ENCODE data around the gene PUS7.
"Not testable (repeated sequence)": the region's sequence is repeated elsewhere in the genome, so short reads cannot be mapped to it uniquely, and the experiment has no call there.

PUS7 gene

DNA sequence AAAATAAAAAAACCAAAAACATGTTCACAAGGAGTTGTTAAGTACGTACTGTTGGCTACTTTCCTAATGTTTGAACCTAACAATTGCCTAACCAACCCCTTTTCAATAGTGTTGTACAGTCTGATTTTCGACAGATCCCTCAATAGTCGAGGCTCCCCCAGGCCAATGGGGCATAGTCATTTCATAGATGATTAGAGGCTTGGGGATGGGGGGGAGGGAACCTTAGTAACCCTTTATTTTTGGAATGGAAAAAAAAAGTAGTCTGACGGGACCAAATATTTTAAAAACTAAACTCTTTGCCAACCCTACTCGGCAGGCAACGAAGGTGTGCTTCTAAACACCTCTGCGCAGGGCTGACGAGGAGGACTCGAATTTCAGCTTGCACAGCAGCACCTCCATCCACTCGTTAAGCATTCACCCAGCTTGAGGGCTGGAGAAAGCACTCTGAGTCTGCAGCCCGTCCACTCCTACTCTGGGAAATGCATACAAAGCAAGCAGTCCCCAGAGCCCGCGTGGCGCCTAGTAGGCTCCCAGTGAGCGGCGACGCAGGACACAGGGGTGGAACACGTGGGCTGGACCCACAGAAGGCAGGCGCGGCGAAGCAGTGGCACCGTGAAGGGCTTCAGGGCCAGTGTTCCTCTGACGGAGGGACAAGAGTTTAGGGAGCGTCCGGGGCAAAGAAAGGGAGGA lies 899 bp downstream of the PUS7 start:
- DNase-seq (ENCODE audit: low spot score): peak; percentile 66
- TF ChIP-seq, protein P1, sequence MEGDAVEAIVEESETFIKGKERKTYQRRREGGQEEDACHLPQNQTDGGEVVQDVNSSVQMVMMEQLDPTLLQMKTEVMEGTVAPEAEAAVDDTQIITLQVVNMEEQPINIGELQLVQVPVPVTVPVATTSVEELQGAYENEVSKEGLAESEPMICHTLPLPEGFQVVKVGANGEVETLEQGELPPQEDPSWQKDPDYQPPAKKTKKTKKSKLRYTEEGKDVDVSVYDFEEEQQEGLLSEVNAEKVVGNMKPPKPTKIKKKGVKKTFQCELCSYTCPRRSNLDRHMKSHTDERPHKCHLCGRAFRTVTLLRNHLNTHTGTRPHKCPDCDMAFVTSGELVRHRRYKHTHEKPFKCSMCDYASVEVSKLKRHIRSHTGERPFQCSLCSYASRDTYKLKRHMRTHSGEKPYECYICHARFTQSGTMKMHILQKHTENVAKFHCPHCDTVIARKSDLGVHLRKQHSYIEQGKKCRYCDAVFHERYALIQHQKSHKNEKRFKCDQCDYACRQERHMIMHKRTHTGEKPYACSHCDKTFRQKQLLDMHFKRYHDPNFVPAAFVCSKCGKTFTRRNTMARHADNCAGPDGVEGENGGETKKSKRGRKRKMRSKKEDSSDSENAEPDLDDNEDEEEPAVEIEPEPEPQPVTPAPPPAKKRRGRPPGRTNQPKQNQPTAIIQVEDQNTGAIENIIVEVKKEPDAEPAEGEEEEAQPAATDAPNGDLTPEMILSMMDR (IDR thresholded peaks at IDR 0.05; ENCODE audit: extremely low read depth, insufficient read depth, missing control alignments): no peak
- in situ Hi-C loops (cut with MboI; ENCODE audit: low pct_unique_long_range_greater_than_20kb, low sequenced_read_pairs, unreplicated experiment): no loop called here

DNA sequence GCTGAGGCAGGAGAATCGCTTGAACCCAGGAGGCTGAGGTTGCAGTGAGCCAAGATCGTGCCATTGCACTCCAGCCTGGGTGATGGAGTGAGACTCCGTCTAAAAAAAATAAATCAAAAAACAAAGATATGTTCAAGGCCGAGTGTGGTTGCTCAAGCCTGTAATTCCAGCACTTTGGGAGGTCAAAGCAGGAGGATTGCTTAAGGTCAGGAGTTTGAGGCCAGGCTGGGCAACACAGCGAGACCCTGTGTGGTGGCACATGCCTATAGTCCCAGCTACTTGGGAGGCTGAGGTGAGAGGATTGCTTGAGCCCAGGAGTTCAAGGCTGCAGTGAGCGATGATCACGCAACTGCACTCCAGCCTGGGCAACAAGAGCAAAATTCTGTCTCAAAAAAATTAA lies 1.5 kb downstream of the PUS7 start:
- in situ Hi-C loops (cut with MboI; ENCODE audit: low pct_unique_long_range_greater_than_20kb, low sequenced_read_pairs, unreplicated experiment); DNase-seq (ENCODE audit: low spot score): not testable (repeated sequence)

DNA sequence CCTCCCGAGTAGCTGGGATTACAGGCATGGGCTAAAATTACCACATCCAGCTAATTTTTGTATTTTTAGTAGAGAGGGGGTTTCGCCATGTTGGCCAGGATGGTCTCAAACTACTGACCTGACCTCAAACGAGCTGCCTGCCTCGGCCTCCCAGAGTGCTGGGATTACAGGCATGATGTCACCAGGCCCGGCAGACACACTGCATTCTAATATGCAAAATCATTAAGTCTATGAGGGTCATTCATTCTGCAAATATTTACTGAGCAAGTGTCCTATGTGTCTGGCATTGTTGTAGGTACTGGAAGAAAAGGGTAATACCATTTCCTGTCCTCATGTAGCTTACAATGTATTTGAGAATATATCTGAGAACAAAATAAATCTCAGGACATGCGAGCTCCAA lies 2.7 kb downstream of the PUS7 start:
- TF ChIP-seq, protein P1 (IDR thresholded peaks at IDR 0.05; ENCODE audit: extremely low read depth, insufficient read depth, missing control alignments): no peak
- in situ Hi-C loops (cut with MboI; ENCODE audit: low pct_unique_long_range_greater_than_20kb, low sequenced_read_pairs, unreplicated experiment): no loop called here
- DNase-seq (ENCODE audit: low spot score): no peak

DNA sequence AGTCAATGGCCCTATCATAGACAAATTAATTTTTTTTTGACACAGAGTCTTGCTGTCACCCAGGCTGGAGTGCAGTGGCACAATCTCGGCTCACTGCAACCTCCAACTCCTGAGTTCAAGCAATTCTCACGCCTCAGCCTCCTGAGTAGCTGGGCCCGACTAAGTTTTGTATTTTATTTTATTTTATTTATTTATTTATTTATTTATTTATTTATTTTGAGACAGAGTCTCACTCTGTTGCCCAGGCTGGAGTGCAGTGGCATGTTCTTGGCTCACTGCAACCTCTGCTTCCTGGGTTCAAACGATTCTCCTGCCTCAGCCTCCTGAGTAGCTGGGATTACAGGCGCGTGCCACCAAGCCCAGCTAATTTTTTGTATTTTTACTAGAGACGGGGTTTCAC lies 6.5 kb downstream of the PUS7 start:
- DNase-seq (ENCODE audit: low spot score); in situ Hi-C loops (cut with MboI; ENCODE audit: low pct_unique_long_range_greater_than_20kb, low sequenced_read_pairs, unreplicated experiment): not testable (repeated sequence)

DNA sequence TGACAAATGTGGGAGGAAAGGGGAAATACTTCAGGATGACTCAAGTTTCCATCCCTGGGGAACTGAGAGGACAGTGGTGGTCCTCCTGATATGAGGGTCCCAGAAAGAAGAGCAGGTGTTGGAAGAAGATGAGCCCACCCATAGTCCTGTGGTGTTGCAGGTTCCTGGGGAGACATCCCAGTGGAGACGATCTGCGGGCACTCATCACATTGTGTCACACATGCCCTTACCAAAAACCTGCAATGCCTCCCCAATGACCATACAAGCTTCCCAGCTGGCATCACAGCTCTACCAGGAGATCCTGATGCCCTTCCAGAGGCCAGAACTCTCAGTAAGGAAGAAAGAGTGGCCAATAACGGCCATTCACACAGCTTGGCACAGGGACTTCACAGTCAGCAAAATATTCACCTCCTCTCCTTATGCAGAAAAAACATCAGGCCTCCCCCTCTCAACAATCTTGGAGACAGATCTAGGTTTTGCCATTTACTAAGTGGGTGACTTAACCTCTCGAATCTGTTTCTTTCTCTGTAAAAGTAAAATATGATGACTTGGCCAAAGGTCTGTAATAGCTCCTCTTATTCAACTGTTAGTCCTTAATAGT lies 9.0 kb downstream of the PUS7 start:
- TF ChIP-seq, protein P1 (IDR thresholded peaks at IDR 0.05; ENCODE audit: extremely low read depth, insufficient read depth, missing control alignments): no peak
- in situ Hi-C loops (cut with MboI; ENCODE audit: low pct_unique_long_range_greater_than_20kb, low sequenced_read_pairs, unreplicated experiment): no loop called here
- DNase-seq (ENCODE audit: low spot score): no peak

DNA sequence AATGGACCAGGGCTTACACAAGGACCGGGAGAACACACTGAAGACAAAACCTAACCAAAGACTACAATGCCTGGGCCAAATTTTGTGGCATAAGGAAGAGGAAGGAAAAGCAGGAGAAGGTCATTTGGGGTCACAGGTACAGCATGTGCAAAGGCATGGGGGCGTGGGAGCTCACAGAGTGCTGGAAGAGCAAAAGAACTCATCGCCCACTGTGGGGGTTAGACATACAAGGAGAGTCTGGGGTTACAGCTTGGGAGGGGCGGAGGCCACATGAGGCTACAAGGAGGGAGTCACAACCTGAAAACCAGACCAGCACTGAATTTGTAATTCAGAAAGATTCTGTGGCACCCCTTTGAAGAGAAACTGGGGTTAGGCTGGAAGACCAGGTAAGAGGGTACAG lies 9.7 kb downstream of the PUS7 start:
- in situ Hi-C loops (cut with MboI; ENCODE audit: low pct_unique_long_range_greater_than_20kb, low sequenced_read_pairs, unreplicated experiment): no loop called here
- TF ChIP-seq, protein P1 (IDR thresholded peaks at IDR 0.05; ENCODE audit: extremely low read depth, insufficient read depth, missing control alignments): no peak
- no peak for DNase-seq (ENCODE audit: low spot score)

DNA sequence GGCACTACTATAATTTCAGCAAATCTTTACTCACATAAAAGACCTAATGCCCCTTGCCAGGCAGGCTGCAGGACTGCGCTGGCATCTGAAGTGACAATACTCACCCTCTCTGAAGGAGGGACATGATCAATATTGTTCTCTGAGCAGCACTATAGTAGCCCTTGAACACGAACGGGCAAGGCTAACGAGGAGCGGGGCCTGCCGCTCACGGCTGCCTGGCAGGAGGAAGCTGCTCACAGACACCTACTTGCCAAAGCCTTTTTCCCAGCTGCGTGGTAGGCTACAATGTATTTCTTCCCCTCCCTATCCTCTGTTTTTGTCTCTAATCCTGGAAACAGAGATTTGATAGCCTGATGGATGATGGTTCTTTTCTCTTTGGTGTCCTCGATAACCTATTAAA lies 19.9 kb downstream of the PUS7 start:
- no peak for DNase-seq (ENCODE audit: low spot score)
- in situ Hi-C loops (cut with MboI; ENCODE audit: low pct_unique_long_range_greater_than_20kb, low sequenced_read_pairs, unreplicated experiment): no loop called here
- TF ChIP-seq, protein P1 (IDR thresholded peaks at IDR 0.05; ENCODE audit: extremely low read depth, insufficient read depth, missing control alignments): no peak
